Esophagus muscularis mucosa (tissue), 4 donors: ENCODE measurements around the gene ADD2. TPM values are rescaled to one million over a fixed set of nuclear protein-coding genes. Genes with fewer than 3 reads are reported as not detected.

Experiments used
- DNase-seq: peaks from one replicate; pipeline ENCODE4 v3.0.0-alpha.2; 2017; ENCODE audit errors: extremely low spot score
- H3K27ac ChIP-seq, 4 donors: fragments of 200-600 bp; sonication (generic); replicated peaks in 1 of 4; 1 replicate in 3 of 4; 2 replicates in 1 of 4; pipeline ENCODE4 v1.5.1; 2016 to 2019; ENCODE audit warnings: mild to moderate bottlenecking in 1 of 4
- H3K27me3 ChIP-seq, 4 donors: fragments of 200-600 bp; sonication (generic); one replicate each; pipeline versions ENCODE4 v1.5.1 to v1.6.0; 2016 to 2019
- H3K36me3 ChIP-seq, 4 donors: fragments of 200-600 bp; sonication (generic); one replicate each; pipeline ENCODE4 v1.5.1; 2016 to 2019
- H3K4me1 ChIP-seq, 4 donors: fragments of 200-600 bp; sonication (generic); one replicate each; pipeline ENCODE4 v1.5.1; 2016 to 2019
- H3K4me3 ChIP-seq, 4 donors: fragments of 200-600 bp; sonication (generic); 1 replicate in 2 of 4; 2 replicates in 2 of 4; pipeline ENCODE4 v1.5.1; 2016 to 2019; ENCODE audit warnings: mild to moderate bottlenecking in 4 of 4, moderate library complexity in 1 of 4
- H3K9me3 ChIP-seq, 4 donors: fragments of 200-600 bp; sonication (generic); 1 replicate in 3 of 4; 2 replicates in 1 of 4; pipeline ENCODE4 v1.5.1; 2016 to 2019
- CTCF ChIP-seq, 3 experiments: fragments of 200-600 bp in 2 of 3; fragments of 450-650 bp in 1 of 3; sonication (generic) in 2 of 3; IDR thresholded peaks; one replicate each; pipeline ENCODE4 v1.5.1; 2017 to 2019; ENCODE audit warnings: antibody characterized with exemption in 3 of 3, mild to moderate bottlenecking in 2 of 3, moderate library complexity in 1 of 3
- EP300 ChIP-seq: sonication (generic); formaldehyde crosslinking; IDR thresholded peaks from one replicate; pipeline ENCODE4 v1.6.1; 2017; ENCODE audit warnings: antibody characterized with exemption
- POLR2A ChIP-seq: fragments of 450-650 bp; IDR thresholded peaks from one replicate; pipeline ENCODE4 v1.6.1; 2017; ENCODE audit warnings: antibody characterized with exemption, moderate library complexity, mild to moderate bottlenecking, low read depth
- POLR2AphosphoS5 ChIP-seq, 2 donors: sonication (generic); formaldehyde crosslinking; IDR thresholded peaks; one replicate each; pipeline ENCODE4 v1.6.1; 2017; ENCODE audit warnings: antibody characterized with exemption in 2 of 2
- WGBS: methylation state at CpG from one replicate; pipeline ENCODE4 v1.1.5; 2018; 5-methylcytosine and 5-hydroxymethylcytosine counted together
- intact Hi-C: fragments of 100-400 bp; cut with DNase I; formaldehyde crosslinking; loops from one replicate; pipeline ENCODE4 v1.15.1; 2023
- total RNA-seq, 4 donors: library from RNA; depleted of rRNA; stranded (reverse); fragments of >200 nt; gene quantifications; one replicate each; pipeline versions ENCODE4 v1.1.0 to v1.2.1, GENCODE V29; 2016

Gene ADD2
- total RNA-seq, 4 donors from 2014 or later, result 2.5 to 8.6 (median 5.0) TPM

DNA sequence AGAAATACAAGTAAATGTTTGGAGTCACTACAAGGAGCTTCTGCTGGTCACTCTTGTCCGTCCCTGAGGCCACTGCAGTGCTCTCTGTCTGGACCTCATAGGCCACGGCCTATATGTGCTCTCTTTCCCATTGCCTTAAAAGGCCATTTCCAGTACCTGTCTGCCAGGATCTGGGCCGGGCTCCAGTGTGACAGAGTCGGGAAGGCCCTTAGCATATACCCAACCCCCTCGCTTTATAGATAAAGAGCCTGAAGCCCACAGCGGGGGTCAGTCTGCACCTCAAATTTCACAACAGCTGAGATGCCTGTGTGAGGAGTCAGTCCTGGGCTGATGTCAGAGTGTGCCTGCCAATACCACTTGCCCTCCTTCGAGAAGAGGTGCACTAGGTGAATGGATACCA, 39.9 kb downstream of the ADD2 start:
- intact Hi-C loops, result no loop called here
- H3K27me3 ChIP-seq, result peaks cover 0 to 8% (median 0%) of the 10 kb centered on the region in 4 donors
- no peaks in the 10 kb centered on the region for H3K9me3 ChIP-seq
- H3K27ac ChIP-seq, result no peak overlapping the region
- H3K4me3 ChIP-seq, result no peak overlapping the region
- no peaks in the 10 kb centered on the region for H3K4me1 ChIP-seq
- no peaks in the 10 kb centered on the region for H3K36me3 ChIP-seq
- no peak for TF ChIP-seq POLR2A
- 75% methylated on average over 7 of the region's 7 CpGs for WGBS
- DNase-seq, result no peak

- H3K9me3 ChIP-seq, result no peaks in the 10 kb centered on the region
- H3K4me1 ChIP-seq, result no peaks in the 10 kb centered on the region
- H3K27ac ChIP-seq, result no peak overlapping the region
- TF ChIP-seq CTCF (IDR thresholded peaks at IDR 0.05), result no peak
- TF ChIP-seq POLR2A, result no peak
- no peak for TF ChIP-seq POLR2AphosphoS5 (IDR thresholded peaks at IDR 0.05)
- 81% methylated on average over 11 of the region's 11 CpGs for WGBS
- DNase-seq, result no peak
- H3K27me3 ChIP-seq, result peaks cover 0 to 6% (median 0%) of the 10 kb centered on the region in 4 donors
- H3K4me3 ChIP-seq, result no peak overlapping the region
- H3K36me3 ChIP-seq, result no peaks in the 10 kb centered on the region
- intact Hi-C loops, result no loop called here
These were observed 40.9 kb downstream of the ADD2 start for GRCh38 chr2:70726947-70727725.

GRCh38 chr2:70725505-70725904, 42.5 kb downstream of the ADD2 start:
- 89% methylated on average over 3 of the region's 3 CpGs for WGBS
- no peaks in the 10 kb centered on the region for H3K4me1 ChIP-seq
- no peaks in the 10 kb centered on the region for H3K9me3 ChIP-seq
- no peak for DNase-seq
- H3K27me3 ChIP-seq, result no peaks in the 10 kb centered on the region
- TF ChIP-seq POLR2AphosphoS5 (IDR thresholded peaks at IDR 0.05) (no peak), CTCF (IDR thresholded peaks at IDR 0.05) (no peak), POLR2A (no peak), EP300 (no peak)
- H3K27ac ChIP-seq, result no peak overlapping the region
- H3K4me3 ChIP-seq, result no peak overlapping the region
- no peaks in the 10 kb centered on the region for H3K36me3 ChIP-seq
- intact Hi-C loops, result no loop called here

- DNase-seq, result no peak
- Histone ChIP-seq H3K36me3 (no peaks in the 10 kb centered on the region), H3K27ac (no peak overlapping the region), H3K4me1 (no peaks in the 10 kb centered on the region), H3K9me3 (no peaks in the 10 kb centered on the region), H3K4me3 (no peak overlapping the region), H3K27me3 (no peaks in the 10 kb centered on the region)
- TF ChIP-seq POLR2A (no peak), POLR2AphosphoS5 (IDR thresholded peaks at IDR 0.05) (no peak), EP300 (no peak), CTCF (IDR thresholded peaks at IDR 0.05) (no peak)
- intact Hi-C loops, result no loop called here
- WGBS, result 96% methylated on average over 7 of the region's 7 CpGs
These were observed 43.6 kb downstream of the ADD2 start for GRCh38 chr2:70724366-70724765.

DNA sequence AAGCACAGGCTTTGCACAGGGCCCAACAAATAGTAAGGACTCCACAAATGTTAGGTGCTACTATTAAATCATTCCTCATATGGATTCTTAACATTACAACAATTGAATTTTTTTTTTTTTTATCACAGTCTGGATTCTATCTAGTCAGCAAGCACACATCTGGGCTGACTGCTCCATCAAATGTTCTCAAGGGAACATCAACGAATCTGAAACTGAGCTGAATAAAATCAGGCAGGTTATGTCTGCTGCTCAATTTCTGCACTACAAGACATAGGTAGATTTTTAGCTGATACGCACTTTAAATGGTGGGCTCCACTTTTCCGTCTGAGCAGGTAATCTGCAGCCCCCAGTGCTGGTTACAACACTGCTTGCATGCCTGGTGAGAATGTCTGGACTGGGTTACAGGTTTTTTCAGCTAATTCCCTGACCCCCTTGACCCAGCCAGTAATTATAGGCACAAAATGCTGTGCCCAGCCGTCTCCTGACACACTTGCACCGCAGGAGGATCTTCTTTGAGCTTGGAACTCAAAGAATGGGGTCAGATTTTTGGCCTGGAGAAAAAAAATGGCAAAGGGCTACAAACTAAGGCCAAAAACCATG, 44.6 kb downstream of the ADD2 start:
- 91% methylated on average over 5 of the region's 5 CpGs for WGBS
- no peak for TF ChIP-seq POLR2A
- no peak for TF ChIP-seq EP300
- TF ChIP-seq CTCF (IDR thresholded peaks at IDR 0.05), result no peak
- no peak for TF ChIP-seq POLR2AphosphoS5 (IDR thresholded peaks at IDR 0.05)
- peak; percentile 10 for DNase-seq
- no peaks in the 10 kb centered on the region for H3K4me1 ChIP-seq
- H3K9me3 ChIP-seq, result no peaks in the 10 kb centered on the region
- H3K36me3 ChIP-seq, result no peaks in the 10 kb centered on the region
- H3K27ac ChIP-seq, result no peak overlapping the region
- intact Hi-C loops, result no loop called here
- no peaks in the 10 kb centered on the region for H3K27me3 ChIP-seq
- no peak overlapping the region for H3K4me3 ChIP-seq
